Left colon (tissue), 2 donors: ENCODE results near the gene TMEM204. TPM values are rescaled to one million over a fixed set of nuclear protein-coding genes. Genes with fewer than 3 reads are reported as not detected.

Source experiments
- ATAC-seq: fragments of 200-7000 bp; cut with Tn5 transposase; one replicate; pipeline ENCODE4 v1.9.1; 2020; ENCODE audit warnings: mild to moderate bottlenecking, moderate library complexity
- DNase-seq, 2 donors: peaks; one replicate each; pipeline ENCODE4 v3.0.0-alpha.2; 2020
- intact Hi-C, 2 donors: fragments of 100-400 bp; cut with DNase I in 1 of 2; cut with micrococcal nuclease in 1 of 2; formaldehyde crosslinking; loops; one replicate each; pipeline versions ENCODE4 v1.11.2 to v1.14.0; 2022; cut with DNase I, micrococcal nuclease
- total RNA-seq, 2 donors: library from RNA; stranded (reverse); fragmentation: NEBNext Ultra II Directional; extraction: Animal tissue kit (Norgen Biotek cat#: 25700); gene quantifications; one replicate each; pipeline ENCODE4 v1.2.1, GENCODE V29; 2021
- donor health status: DM: no; HTN: no; CAD: no.
- donor health status: DM: yes; HTN: yes; CAD: no.

The TMEM204 gene
- total RNA-seq, 2 donors from 2014 or later: 2.6 to 4.9 TPM

DNA sequence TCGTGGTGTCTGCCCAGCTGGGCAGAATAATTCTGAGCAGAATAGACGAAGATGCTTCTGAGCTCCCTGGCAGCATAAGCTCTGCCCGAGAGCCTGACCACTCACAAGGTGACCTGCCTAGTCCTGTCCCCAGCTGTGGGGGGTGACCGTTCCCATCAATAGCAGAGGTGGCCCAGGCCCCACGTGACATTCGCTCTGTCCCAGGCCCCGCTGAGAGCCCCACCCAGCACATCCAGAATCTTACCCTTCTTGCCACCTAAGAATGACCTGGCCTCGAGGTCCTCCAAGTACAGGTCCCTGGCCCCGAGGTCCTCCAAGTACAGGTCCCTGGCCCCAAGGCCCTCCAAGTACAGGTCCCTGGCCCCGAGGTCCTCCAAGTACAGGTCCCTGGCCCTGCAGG is 695 bp upstream of the TMEM204 start:
- DNase-seq: no peak
- intact Hi-C loops: no loop called here
- no peak for ATAC-seq

DNA sequence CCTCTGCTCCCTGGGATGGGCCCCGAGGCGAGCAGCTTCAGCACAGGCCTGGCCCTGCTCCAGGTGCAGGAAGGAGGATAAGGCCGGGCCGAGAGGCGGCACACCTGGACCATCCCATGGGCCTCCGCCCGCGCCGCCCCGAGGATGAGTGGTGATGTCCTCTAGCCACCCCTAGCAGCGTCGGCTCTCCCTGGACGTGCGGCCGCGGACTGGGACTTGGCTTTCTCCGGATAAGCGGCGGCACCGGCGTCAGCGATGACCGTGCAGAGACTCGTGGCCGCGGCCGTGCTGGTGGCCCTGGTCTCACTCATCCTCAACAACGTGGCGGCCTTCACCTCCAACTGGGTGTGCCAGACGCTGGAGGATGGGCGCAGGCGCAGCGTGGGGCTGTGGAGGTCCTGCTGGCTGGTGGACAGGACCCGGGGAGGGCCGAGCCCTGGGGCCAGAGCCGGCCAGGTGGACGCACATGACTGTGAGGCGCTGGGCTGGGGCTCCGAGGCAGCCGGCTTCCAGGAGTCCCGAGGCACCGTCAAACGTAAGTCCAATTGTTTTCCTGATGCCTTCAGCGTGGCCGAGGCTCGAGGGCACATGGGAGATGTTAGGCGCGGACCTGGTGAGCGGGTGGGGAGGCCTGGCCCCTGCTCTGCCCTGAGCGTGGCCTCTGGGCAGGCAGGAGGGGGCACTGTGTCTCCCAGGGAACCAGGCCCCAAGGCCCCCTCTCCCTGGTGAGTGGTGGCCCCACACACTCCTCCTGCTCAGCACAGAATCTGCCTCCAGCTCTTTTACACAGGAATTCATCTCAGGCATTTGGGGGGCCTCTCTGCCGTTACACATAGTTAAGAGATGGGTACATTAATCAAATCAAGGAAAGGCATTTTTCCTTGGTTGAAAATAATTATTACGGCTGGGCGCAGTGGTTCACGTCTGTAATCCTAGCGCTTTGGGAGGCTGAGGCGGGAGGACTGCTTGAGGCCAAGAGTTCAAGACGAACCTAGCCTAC is 855 bp downstream of the TMEM204 start:
- peak in 1 of 2 donors; percentile 21 for DNase-seq
- no peak for ATAC-seq

DNA sequence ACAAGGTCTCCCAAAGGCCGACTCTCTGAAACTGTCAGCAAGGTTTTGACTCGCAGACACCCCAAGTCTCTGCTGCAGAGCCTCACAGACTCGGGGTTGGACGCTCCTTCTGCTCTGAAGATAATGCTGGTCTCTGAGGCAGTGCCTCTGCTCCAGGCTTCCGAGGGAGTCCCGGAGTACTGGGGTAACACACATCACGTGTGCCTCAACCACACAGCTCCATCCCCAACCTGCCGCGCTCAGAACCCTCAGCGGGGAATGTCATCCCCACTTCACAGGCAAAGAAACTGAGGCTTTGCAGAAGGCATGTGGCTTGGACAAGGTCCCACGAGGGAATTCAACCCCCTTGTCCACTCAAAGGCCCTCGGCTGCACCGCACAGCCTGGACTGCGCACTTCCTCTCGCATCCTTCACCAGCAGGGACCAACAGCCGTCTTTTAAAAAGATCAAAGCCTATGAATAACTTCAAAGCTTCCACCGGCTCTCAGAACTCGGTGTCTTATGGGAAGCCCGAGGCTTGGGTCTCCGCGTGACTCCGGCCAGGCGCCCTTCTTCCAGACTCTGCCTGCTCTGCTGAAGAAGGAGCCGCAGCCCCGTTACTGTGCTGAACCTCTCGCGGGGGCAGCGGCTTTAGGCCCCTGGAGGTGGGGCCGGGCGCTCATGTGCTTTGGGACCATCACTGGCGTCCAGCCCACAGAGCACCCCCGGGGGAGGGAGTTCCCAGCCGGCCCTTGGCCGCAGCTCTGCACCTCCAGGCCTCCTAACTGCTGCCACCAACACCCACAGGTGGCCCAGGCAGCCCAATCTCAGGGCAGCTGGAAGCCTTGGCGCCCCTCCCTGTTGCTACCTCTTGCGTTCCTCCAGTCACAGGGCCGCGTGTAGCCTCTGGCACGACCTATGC is 2.2 kb downstream of the TMEM204 start:
- intact Hi-C loops: no loop called here
- no peak for DNase-seq
- no peak for ATAC-seq

More for the DNA sequence above, 855 bp downstream of the TMEM204 start:
- intact Hi-C loops: no loop called here

DNA sequence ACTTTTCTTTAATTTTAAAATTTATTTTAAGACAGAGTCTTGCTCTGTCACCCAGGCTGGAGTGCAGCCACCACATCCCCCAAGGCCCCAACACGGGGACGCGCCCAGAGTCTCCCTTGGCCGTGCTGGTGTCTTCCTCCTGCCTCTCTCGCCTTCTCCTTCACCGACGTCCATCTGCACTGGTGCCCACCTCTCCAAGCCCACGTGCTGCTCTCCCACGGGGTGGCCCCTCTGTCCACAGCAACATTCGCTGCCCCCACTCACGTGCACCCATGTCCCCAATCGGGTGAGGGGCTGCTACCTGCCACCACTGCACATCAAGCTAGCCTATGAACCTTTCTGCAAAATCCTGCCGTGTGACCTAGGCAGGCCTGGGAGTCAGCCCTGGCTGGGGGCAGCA is 3.1 kb downstream of the TMEM204 start:
- ATAC-seq (no peak), DNase-seq (no peak)
- intact Hi-C loops: no loop called here

DNA sequence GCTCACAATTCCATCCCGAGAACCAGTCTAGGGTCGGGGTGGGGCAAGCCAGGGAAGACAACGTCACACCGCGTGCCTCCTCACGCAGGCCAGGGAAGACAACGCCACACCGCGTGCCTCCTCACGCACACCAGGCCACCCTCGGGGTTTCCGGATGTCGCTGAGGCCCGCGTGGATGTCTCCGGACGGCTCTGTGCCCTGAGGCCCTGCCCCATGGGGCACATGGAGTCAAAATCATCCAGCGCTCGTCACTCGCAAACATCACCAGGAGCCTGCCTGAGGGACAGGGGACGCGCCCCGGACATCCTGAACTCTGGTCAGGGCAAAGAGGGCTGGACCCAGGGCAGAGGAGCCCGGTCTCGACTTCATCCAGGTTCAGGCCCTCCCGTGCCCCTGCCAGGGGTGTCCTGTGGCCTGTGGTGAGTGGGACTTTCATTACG is 3.7 kb downstream of the TMEM204 start:
- ATAC-seq (no peak), DNase-seq (no peak)
- intact Hi-C loops: no loop called here

DNA sequence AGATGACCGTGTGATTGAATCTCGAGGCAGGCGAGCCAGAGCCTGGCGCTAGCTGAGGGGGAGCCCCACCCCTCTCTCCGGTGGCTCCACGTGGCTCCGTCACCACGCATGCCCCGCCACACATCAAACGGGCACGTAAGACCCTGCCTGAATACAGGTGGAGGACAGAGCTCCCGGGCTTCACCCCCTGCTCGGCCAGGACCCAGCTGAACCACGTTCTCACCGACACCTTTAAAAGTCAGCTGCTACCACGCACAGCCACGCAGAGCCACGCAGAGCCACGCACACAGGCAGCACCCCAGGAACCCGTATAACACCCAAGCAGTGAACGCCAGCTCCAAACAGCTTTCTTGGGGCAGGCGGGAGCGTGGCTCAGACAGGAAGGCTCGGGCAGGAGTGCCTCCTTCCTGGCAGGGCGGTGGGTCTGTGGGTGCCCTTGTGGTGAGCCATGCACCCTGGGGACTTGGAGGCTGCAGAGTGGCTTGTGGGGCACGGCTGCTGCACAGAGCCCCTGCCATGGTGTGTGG is 4.4 kb downstream of the TMEM204 start:
- intact Hi-C loops: no loop called here
- DNase-seq: no peak
- no peak for ATAC-seq

DNA sequence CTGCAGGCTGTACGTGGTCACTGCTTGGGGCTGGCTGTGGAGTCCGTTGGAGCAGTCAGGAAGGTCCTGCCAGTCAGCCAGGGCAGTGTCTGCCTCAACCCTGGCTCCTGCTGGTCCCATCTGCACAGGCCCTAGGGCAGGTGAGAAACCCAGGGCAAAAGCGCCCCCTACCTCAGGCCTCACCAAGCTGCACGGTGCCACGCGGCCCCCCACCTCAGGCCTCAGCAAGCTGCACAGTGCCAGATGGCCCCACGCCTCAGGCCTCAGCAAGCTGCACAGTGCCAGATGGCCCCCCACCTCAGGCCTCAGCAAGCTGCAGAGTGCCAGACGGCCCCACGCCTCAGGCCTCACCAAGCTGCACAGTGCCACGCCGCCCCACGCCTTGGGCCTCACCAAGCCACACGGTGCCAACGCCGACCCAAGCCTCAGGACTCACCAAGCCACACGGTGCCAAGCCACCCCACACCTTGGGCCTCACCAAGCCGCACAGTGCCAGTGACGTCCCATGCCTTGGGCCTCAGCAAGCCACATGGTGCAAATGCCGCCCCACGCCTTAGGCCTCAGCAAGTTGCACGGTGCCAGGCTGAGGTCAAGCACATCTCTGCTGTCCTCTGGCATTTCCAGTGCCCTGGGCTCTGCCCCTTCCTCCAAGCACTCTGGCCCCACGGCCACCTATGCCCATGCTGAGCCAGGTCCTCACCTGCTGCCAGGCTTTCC is 5.5 kb downstream of the TMEM204 start:
- DNase-seq: no peak
- ATAC-seq: peak; percentile 24
- intact Hi-C loops: no loop called here

DNA sequence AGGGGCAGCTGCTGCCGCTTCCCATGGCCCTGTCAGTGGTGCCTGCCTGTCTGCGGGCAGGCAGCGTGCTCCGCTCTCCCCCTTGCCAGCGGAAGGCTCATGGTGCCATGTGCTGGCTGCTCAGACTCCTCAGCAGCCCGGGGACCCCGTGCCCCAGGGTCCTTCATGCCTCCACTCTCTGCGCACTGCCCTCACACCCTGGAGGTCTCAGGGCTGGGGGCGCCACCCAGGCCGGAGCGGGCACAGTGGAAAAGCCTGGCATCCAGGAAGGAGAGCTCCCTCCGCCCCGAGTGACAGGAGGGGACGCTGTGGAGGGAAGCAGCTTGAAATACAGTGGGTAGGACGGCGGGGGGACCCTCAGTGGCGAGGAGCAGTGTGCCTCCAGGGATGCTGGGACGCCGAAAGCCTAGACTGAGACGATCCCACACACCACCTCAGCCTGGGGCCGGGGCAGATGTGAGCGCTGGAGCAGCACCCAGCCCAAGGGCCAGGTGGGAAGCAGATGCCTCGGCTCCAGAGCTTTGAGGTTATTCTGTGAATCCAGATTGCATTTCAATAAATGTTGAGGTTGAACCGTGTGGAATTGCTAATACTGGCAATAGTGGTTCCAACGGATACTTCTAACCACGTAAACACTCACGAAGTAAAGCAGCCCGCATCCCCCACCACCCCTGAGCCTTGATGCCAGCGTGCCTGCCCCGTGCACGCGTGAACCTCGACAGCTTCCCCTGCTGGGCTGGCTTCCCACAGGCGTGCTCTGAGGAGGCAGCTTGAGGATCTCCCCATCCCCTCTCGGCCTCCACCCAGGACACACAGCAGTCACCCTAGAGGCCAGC is 6.5 kb downstream of the TMEM204 start:
- ATAC-seq (no peak), DNase-seq (no peak)
- intact Hi-C loops: no loop called here

DNA sequence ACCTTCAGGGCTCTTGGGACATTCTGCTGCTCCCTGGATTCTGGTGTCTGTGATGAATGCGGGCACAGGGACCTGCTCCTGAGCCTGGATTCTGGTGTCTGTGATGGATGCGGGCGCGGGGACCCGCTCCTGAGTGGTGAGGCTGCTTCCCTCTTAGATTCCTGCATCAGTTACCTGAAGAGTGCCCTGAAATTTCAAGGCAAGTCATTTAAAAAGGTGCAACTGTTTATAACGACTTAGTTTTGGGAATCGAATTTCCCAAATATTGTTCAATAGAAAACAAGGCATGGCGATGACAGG is 7.0 kb downstream of the TMEM204 start:
- intact Hi-C loops: no loop called here
- no peak for ATAC-seq
- DNase-seq: no peak

DNA sequence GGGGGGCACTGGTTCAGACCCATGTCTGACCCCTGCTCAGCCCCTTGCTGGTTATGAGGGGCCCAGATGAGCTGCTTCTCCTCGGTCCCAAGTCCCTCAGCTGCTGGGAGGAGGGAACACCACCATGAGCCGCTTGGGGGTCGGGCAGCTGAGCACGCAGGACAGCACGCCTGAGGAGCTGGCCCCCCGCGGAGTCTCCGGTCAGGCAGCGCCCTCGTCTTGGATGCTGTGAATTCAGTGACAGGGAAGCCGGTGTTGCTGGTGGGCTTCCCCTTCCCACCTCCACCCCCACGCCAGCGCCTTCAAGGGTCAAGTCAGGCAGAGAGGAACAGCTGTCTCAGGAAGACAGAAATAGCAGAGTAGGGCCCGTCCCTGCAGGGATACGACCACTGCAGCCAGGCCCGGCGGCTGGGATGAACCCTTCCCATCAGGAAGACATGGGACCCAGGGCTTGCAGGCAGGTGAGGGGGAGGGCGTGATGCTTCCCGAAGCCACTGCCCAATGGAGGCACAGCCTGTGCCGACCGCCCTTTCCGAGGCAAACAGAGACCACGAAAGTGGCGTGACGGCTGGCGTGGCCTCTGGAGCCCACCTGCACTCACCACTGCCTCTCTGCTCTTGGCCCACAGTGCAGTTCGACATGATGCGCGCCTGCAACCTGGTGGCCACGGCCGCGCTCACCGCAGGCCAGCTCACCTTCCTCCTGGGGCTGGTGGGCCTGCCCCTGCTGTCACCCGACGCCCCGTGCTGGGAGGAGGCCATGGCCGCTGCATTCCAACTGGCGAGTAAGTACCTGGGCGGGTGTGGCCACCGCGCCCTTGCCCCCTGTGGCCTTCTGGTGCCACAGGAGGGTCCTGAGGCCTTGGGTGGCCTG is 8.1 kb downstream of the TMEM204 start:
- DNase-seq: no peak
- ATAC-seq: no peak
- intact Hi-C loops: no loop called here

DNA sequence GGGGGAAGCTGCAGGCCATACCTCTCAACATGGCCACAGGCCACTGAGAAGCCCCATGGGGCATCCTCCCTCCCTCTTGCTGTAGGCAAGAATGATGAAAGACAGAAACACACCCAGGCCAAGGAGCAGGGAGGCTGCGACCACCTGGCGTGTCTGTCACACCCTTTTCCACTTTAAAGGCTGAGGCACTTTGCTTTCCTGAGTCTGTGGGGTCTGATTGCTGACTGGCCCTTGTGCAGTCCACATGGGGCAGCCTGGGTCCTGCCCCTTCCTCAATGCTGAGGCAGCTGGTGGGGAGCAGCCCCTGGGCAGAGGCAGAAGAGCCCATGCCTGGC is 8.7 kb downstream of the TMEM204 start:
- DNase-seq (no peak), ATAC-seq (no peak)
- intact Hi-C loops: no loop called here

DNA sequence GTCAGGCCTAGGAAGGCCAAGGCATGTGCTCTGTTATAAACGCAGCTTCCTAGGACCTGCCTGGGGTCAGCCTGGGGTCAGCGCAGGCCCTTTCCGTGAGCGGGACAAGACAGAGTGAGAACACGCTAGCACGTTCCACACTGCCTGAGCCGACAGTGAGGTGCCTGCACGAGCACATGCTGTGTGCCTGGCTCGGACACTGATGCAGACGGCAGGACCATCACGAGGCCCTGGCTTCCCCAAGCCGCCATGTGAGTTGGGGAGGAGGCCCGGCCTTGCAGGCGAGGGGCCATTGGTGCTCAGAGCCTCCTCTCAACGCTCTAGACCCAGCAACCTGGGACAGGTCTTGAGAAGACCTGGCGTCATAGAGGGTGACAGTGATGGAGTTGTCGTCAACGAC is 9.1 kb downstream of the TMEM204 start:
- intact Hi-C loops: no loop called here
- DNase-seq (no peak), ATAC-seq (no peak)

DNA sequence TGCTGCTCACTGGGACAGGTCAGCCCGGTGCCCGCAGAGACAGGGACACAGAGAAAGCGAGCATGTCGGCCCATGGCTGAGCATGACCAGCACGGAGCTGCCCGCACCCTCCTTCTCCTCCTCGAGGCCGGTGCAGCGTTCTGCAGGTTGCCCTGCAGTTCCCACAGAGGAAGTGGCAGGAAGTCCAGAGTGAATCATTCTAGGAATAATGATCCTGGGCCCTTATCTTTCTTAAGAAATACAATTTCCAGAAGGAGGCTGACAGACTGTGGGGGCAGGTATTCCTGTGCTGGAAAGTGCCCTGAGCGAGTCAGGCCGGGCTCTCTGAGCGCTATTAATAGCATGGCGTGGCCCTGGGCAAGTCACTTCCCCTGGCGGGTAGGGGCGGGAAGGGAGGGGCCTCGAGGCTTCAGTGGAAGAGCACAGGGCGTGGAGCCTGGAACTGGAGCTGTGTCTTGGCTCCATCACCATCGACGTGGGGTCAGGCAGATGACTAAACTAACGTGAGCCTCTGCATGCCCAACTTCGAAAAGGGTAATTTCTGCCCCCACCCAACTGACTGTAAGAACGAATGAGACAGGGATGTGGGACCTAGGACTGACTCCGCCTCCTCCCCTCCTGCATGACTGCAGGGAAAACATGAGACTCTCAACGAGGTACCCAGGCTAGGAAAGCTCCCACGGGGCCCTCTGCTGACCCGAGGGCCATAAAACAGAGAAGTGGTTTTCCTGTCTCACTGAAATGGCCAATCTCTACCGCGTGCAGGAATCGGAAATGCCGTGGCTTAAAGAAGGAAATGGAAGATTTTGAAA is 9.8 kb downstream of the TMEM204 start:
- intact Hi-C loops: no loop called here
- DNase-seq: peak; percentile 39 to 54
- peak; percentile 38 for ATAC-seq

DNA sequence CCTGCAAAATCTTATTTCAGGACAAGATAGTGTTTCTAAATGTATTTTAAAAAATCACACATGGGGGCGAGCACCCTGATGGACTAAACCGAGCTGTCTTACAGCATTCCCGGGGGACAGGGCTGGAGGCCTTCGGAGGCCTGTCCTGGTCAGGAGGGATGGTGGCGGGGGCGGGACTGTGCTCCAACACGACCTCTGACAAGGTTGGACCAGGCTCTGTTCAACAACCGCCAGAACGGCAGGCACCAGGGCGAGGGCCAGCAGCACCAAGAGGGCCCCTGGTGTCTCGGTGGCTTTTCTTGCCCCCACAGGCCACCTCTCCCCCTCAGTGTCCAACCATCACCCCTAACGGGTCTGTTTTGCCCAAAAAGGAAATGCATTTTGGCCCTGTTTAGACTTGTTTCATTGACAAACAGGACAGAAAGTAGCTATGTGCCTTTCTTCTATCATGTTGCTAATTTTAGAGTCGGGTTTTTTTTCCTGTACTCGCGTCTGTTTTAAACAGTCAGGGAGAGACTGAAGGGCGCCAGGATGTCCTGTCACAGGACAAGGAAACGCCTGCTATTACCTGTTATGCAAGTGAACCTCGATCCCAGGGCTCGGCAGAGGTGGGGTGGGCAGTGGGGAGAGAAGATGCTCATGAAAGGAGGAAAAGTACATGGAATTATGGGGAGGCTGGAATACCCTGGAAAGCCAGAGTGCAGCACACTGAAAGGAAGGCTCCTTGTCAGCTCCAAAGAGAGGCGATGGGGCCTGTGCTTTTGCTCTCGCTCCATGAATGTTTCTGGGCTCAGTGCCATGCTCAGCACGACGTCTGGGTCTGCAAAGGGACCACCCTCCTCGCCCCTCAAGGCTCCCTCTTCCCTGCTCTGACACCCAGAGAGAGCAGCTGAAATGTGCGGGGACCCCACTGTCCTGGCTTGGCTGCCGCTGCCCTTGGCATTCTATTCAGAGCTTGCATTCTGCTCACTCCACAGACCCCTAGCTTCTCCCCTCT is 11.9 kb downstream of the TMEM204 start:
- DNase-seq: no peak
- peak; percentile 79 for ATAC-seq
- intact Hi-C loops: no loop called here

DNA sequence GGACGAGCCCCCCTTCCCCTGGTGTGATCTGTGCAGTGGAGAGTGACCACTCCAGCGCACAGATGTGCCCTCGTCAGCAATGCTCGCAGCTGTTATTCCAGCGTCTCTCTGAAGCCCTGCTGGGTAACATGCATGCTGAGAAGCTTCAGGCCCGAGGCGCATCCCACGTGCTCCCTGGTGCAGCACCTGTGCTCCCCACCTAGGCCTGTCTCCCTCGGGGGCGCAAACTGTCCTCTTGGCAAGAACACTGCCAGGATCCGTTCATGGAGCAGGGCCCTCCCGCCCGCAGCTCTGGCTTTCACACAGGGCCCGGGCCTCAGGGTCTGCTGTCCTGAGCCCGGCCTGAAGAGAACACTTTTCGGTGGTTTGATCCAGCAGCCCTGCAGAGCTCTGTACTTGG is 13.0 kb downstream of the TMEM204 start:
- DNase-seq (no peak), ATAC-seq (no peak)
- intact Hi-C loops: no loop called here
